NB4 (cell line): Measurements from ENCODE around the gene IMP4.

Source experiments
- MAX ChIP-seq: IDR thresholded peaks from 2 replicates; pipeline ENCODE4 v1.6.1; 2011; ENCODE audit warnings: low read depth, low read length
- POLR2A ChIP-seq: IDR thresholded peaks from 2 replicates; pipeline ENCODE4 v1.6.1; 2011; ENCODE audit warnings: mild to moderate bottlenecking; ENCODE audit not compliant: insufficient read length; ENCODE audit errors: extremely low read depth
- TF ChIP-seq, protein P1 (sequence below): IDR thresholded peaks from one replicate; pipeline ENCODE4 v1.5.1; 2012; ENCODE audit warnings: low read depth, low read length

GRCh38 chr2:130336150-130336876 lies 6.4 kb upstream of the IMP4 start:
- TF ChIP-seq, protein P1, sequence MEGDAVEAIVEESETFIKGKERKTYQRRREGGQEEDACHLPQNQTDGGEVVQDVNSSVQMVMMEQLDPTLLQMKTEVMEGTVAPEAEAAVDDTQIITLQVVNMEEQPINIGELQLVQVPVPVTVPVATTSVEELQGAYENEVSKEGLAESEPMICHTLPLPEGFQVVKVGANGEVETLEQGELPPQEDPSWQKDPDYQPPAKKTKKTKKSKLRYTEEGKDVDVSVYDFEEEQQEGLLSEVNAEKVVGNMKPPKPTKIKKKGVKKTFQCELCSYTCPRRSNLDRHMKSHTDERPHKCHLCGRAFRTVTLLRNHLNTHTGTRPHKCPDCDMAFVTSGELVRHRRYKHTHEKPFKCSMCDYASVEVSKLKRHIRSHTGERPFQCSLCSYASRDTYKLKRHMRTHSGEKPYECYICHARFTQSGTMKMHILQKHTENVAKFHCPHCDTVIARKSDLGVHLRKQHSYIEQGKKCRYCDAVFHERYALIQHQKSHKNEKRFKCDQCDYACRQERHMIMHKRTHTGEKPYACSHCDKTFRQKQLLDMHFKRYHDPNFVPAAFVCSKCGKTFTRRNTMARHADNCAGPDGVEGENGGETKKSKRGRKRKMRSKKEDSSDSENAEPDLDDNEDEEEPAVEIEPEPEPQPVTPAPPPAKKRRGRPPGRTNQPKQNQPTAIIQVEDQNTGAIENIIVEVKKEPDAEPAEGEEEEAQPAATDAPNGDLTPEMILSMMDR, result no peak
- TF ChIP-seq MAX (no peak), POLR2A (no peak)
